ENCODE data around the gene GRWD1.

The GRWD1 gene

GRCh38 chr19:48445606-48446481, at the start of gene GRWD1:
GRWD1 (plus strand) TSS chr19:48445983; CDS start chr19:48446006, 23 bp downstream.
- DNase-seq = peak; percentile 97

GRCh38 chr19:48396016-48396823, 49.6 kb upstream of the GRWD1 start:
- DNase-seq = no peak

- DNase-seq = no peak
Measured at GRCh38 chr19:48396824-48397176, 49.0 kb upstream of the GRWD1 start.

DNA sequence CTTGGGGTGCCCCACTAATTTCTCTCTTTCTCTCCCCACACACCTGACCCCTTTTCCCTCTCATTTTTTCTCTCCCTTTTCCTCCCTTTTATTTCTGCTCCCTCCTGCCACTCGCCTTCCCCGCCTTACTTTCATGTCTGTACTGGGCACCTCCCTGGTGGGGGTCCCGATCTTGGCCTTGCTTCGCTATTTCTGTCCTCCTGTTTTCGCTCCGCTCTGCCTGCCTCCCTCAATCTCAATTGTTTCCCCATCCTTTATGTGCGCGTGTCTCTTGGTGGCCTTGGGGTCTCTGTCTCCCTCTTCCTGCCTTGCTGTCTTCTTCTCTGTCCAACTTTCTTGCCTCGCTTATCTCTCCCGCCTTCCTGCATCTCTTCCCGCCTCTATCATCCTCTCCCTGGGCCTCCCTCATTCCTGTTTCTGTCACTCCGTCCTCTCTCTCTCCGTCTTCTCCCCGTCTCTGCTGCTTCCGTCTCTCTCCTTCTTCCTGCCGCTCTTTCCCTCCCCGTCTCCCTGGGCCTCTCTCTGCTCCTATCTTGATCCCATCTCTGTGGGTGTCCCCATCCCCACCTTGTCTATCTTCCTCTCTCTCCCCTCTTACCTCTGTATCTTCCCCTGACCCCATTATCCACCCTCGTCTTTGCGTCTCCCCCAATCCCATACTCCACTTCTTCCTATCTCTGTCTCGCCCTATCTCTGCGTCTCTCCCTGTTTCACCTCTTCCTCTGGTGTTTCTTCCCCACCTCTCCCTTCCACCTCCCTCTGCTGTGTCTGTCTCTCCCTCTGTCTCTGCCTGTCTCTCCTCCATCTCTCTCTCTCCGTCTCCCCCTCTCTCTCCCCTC, 48.3 kb upstream of the GRWD1 start:
- DNase-seq = no peak

GRCh38 chr19:48398102-48398374, 47.7 kb upstream of the GRWD1 start:
- DNase-seq = no peak

DNA sequence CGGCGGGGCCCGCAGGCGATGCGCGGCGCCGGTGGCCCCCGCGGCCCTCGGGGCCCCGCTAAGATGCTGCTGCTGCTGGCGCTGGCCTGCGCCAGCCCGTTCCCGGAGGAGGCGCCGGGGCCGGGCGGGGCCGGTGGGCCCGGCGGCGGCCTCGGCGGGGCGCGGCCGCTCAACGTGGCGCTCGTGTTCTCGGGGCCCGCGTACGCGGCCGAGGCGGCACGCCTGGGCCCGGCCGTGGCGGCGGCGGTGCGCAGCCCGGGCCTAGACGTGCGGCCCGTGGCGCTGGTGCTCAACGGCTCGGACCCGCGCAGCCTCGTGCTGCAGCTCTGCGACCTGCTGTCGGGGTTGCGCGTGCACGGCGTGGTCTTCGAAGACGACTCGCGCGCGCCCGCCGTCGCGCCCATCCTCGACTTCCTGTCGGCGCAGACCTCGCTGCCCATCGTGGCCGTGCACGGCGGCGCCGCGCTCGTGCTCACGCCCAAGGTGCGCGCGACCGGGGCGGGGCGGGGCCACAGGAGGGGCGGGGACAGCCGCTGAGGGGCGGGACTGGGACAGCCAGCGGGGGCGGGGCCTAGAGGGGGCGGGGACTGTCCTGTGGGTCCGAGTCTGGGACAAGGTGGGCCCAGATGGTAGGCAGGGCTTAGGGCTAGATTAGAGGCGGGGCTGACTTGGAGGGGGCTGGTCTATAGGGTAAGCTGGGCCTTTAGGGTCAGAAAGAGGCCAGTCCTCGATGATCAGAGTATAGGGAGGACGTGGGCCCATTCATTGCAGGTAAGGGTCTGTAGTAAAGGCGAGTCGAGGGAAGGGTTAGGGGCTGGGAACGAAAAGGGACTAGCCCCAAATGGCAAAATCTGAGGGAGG, 47.2 kb upstream of the GRWD1 start:
- peak; percentile 80 for DNase-seq

DNA sequence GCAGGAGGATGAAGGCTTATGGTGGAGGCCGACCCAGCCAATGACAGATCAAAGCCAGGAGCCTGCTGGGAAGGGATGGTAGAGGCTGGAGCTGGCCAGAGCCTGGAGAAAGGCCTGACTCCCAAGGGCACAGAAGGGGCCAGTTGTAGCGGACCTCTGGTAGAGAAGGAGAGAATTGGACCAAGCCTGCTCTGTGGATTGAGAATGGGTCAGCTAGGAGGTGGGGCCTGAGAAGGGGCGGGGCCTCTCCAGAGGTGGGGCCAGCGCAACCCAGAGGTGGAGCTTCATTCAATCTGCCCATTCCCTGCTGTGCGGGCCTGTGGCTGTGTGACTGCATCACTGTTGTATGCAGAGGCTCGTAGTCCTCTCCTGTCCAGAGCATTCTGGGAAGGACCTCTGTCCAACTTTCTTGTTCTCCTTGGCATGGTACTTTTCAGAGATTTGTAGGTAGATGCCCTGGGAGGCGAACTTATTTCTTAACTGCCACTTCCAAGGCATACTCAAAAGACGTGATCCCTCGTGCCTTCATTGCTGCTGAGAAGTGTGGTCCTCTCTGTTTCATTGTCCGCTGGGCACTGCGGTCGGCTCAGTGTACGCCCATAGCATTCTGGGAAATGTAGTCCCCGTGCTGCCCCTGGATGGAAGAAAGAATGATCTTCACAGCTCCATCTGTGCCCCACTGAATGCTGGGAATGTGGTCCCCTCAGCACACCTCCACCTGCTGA, 45.6 kb upstream of the GRWD1 start:
- DNase-seq = peak; percentile 22

- DNase-seq = no peak
Measured at GRCh38 chr19:48401287-48401686, 44.5 kb upstream of the GRWD1 start.

DNA sequence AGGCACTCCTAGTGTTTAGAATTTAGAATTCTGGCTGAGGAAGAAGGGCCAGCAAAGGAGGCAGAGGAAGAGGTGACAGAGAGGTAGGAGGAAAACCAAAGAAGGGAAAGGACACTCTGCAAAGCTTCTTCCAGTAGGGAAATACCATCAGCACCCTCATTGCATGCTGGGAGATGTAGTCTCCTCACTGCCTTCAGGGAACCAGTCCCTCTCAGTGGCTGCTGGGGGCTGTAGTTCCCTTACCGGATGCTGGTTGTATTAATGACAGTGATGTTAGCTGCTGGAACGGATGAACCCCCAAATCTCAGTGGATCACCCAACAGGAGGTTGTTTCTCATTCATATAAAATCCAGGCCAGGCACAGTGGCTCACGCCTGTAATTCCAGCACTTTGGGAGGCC, 42.2 kb upstream of the GRWD1 start:
- peak; percentile 65 for DNase-seq

DNA sequence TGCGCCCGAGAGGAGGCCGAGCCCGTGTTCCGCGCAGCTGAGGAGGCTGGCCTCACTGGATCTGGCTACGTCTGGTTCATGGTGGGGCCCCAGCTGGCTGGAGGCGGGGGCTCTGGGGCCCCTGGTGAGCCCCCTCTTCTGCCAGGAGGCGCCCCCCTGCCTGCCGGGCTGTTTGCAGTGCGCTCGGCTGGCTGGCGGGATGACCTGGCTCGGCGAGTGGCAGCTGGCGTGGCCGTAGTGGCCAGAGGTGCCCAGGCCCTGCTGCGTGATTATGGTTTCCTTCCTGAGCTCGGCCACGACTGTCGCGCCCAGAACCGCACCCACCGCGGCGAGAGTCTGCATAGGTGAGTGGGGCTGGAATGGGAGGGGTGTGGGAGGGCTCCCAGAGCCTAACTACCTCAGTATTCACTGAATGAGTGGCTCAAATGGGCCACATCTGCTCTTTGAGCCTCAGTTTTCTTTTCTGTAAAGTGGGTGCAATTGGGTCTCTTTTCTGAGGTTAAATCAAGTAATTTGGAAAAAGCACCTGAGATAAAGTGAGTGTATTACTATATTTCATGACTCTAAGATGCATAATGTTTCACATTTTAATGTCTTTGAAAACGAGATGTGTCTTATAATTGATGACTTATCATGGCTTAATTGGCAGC, 40.6 kb upstream of the GRWD1 start:
- DNase-seq = no peak

DNA sequence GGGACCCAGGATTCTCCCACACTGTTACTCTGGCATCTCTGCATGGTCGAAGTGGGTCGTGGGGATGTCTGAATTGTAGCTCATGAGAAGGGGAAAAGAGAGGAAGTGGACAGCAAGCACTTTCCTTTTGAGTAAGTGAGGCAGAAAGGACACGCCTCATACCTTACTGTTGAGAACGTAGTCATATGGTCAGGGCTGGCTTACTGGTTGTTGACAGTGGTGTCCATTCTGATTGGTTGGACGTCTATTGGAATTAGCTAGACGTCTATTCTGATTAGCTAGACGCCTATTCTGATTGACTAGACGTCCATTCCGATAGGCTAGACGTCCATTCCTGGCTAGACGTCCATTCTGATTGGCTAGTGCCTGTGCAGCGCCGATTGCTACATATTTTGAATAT, 39.9 kb upstream of the GRWD1 start:
- peak; percentile 52 for DNase-seq

DNA sequence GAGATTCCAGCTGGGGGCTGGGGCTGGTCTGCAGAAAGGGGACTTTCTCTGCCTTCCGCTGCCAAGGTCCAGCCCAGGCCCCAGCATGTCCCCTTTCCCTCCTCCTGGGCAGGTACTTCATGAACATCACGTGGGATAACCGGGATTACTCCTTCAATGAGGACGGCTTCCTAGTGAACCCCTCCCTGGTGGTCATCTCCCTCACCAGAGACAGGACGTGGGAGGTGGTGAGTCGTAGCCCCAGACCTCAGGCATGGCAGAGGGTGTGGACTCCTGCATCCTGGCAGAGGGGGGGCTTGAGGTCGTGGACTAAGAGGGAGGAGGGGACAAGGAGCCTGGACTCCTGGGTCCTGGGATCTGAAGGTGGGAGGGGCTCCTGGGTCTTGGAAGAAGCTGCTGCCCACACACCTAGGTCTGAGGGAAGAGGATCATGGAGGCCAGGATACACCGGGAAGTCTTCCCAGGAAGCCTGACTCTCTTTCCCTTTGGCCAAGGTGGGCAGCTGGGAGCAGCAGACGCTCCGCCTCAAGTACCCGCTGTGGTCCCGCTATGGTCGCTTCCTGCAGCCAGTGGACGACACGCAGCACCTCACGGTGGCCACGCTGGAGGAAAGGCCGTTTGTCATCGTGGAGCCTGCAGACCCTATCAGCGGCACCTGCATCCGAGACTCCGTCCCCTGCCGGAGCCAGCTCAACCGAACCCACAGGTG, 31.8 kb upstream of the GRWD1 start:
- no peak for DNase-seq

DNA sequence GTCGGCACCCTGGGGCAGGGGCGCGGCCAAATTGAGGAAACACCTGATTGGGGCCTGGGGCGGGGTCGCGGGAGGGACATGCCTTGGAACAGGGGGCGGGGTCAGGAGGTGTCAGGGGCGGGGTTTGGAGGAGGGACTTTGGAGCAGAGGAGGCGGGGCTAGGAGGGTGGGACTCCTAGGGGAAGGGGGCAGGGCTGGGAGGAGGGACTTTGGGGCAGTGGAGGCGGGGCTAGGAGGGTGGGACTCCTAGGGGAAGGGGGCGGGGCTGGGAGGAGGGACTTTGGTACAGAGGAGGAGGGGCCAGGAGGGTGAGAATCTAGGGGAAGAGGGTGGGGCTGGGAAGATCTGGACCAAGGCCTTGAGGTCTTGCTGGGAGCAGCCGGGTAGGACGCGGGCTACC, 30.4 kb upstream of the GRWD1 start:
- DNase-seq = peak; percentile 87

DNA sequence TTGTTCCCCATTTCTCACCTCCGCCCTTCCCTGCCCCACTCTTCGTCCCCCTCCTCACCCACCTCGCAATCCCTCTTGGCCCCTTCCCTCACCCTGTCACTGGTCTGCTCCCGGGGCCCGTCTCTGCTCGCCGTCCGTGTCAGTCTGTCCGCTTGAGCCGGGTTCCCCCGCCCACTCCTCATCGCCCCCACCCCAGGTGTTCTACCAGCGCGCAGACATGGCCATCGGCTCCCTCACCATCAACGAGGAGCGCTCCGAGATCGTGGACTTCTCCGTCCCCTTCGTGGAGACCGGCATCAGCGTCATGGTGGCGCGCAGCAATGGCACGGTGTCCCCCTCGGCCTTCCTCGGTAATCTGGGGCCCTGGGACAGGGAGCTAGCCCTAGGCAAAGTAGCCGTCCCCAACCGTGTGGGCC, 30.0 kb upstream of the GRWD1 start:
- DNase-seq = no peak

DNA sequence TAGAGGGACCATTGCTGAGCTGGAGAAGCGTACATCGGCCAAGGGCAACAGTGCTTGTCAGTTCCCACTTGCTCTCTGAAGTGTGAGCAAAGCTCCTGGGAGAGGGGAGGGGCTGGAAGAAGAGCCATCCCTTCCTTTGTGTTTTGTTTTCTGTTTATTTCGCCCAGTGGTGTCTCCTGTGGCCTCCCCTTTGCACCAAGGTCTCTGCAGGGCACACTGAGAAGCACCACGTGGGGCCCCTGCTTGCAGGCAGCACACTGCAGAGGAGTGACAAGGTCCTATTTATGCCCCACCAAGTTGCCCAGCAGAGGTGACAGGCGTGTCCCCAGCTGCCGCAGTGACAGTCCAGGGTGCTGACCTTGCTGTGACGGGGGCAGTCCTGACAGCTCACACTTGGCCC, 28.4 kb upstream of the GRWD1 start:
- DNase-seq = no peak

GRCh38 chr19:48418317-48419064, 27.3 kb upstream of the GRWD1 start:
- peak; percentile 34 for DNase-seq

DNA sequence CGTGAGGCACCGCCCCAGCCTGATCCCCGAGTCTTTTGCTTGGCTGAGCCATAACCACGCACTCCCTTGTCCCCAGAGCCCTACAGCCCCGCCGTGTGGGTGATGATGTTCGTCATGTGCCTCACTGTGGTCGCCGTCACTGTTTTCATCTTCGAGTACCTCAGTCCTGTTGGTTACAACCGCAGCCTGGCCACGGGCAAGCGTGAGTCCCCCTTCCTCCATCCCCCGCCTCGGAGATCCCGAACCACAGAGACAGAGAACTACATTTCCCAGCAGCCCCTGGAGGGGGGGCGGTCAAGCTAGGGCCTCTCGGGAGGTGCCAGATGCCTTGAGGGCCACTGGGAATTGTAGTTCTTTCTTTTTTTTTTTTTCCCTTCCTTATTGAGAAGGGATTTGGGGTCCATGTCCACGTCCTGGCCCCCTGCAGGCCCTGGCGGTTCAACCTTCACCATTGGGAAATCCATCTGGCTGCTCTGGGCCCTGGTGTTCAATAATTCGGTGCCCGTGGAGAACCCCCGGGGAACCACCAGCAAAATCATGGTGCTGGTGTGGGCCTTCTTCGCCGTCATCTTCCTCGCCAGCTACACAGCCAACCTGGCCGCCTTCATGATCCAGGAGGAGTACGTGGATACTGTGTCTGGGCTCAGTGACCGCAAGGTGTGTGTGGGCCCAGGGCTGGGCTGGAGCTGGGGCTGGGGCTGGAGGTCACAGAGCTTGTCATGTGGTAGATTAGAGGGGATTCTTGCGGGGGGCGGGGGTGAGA, 26.4 kb upstream of the GRWD1 start:
- peak; percentile 59 for DNase-seq

GRCh38 chr19:48421548-48421947, 24.2 kb upstream of the GRWD1 start:
- no peak for DNase-seq

DNA sequence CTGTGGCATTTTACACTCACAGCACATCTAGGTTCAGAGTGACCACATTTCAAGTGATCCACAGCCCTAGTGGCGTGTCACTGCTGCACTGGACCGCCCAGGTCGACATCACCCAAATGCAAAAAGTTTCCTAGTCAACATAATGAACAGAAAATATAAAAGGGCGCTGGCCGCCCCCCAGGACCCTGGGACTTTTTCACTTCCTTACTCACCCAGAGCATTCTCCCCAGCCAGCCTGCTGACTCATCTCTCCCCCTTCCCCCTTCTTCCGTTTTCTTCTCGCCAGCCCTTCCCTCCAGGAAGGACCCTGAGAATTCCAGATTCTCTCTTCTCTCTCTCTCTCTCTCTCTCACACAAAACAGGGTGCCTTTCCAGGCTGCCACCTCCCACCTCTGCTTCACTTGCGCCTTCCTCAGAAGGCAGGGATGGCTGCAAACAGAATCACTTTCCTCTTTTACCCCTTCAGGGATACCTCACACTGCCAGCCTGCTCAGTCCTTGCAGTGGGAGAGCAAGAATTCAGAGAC, 21.0 kb upstream of the GRWD1 start:
- peak; percentile 58 for DNase-seq
